KMS-11 (cell line): ENCODE results near the gene STAC.
A peak's percentile ranks its signal among the peaks of the same experiment; 100 is the strongest.

ENCODE experiments used
- H2AFZ ChIP-seq: fragments of 200-600 bp; sonication (generic); 2 replicates; pipeline ENCODE4 v1.6.1; 2016; ENCODE audit warnings: antibody characterized with exemption, mixed run types, low read depth
- H3K27ac ChIP-seq: fragments of 200-600 bp; sonication (generic); 2 replicates; pipeline ENCODE4 v1.6.1; 2016; ENCODE audit warnings: mild to moderate bottlenecking, mixed run types
- H3K27me3 ChIP-seq: fragments of 200-600 bp; sonication (generic); 2 replicates; pipeline ENCODE4 v1.6.1; 2017; ENCODE audit warnings: mild to moderate bottlenecking, low read depth, mixed run types, moderate library complexity; ENCODE audit not compliant: insufficient read depth
- H3K36me3 ChIP-seq: fragments of 200-600 bp; sonication (generic); 2 replicates; pipeline ENCODE4 v1.6.1; 2017; ENCODE audit warnings: mild to moderate bottlenecking, mixed run types; ENCODE audit not compliant: insufficient read depth
- H3K4me1 ChIP-seq: fragments of 200-600 bp; sonication (generic); 2 replicates; pipeline ENCODE4 v1.6.1; 2016; ENCODE audit warnings: mild to moderate bottlenecking, low read depth, mixed run types; ENCODE audit not compliant: poor library complexity, severe bottlenecking
- H3K4me2 ChIP-seq: fragments of 200-600 bp; sonication (generic); 2 replicates; pipeline ENCODE4 v1.7.0; 2016; ENCODE audit warnings: mild to moderate bottlenecking, mixed run types
- H3K4me3 ChIP-seq: fragments of 200-600 bp; sonication (generic); IDR thresholded peaks from 2 replicates; pipeline ENCODE4 v1.6.1; 2017; ENCODE audit warnings: low read depth, low read length, mixed read lengths; ENCODE audit not compliant: insufficient read depth
- H3K79me2 ChIP-seq: fragments of 200-600 bp; sonication (generic); 2 replicates; pipeline ENCODE4 v1.6.1; 2016; ENCODE audit warnings: low read depth, mixed run types; ENCODE audit not compliant: insufficient read depth
- H3K9ac ChIP-seq: fragments of 200-600 bp; sonication (generic); 2 replicates; pipeline ENCODE4 v1.6.1; 2016; ENCODE audit warnings: mild to moderate bottlenecking, mixed run types
- H4K20me1 ChIP-seq: fragments of 200-600 bp; sonication (generic); 2 replicates; pipeline ENCODE4 v1.6.1; 2016; ENCODE audit warnings: mild to moderate bottlenecking, mixed run types; ENCODE audit not compliant: insufficient read depth
- TF ChIP-seq, protein P1 (sequence below): fragments of 200-600 bp; sonication (generic); conservative IDR thresholded peaks from 2 replicates; pipeline ENCODE4 v1.6.1; 2017; ENCODE audit warnings: low read depth, mild to moderate bottlenecking, antibody characterized with exemption, low read length, moderate library complexity, mixed read lengths

Gene STAC

DNA sequence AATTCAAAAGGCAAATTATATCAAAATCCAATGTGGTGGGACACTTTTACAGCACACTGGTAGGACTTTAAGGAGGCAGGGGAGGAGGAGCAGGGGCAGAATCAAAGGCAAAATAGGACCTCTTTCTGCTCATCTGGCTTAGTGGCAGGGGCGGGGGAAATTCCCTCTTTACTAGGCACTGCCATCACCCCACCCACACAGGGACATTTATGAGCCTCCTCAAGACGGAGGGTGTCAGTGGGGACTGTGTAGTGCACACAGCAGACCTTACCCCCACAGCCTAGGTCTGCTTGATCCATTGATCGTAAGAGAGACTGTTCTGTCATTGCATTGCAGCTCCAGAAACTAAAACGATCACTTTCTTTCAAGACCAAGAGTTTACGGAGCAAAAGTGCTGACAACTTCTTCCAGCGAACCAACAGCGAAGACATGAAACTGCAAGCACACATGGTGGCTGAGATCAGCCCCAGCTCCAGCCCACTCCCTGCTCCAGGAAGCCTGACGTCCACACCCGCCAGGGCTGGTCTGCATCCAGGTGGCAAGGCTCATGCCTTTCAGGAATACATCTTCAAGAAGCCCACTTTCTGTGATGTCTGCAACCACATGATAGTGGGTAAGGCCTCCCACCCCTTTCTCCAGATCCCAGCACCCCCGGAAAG, 62.9 kb downstream of the STAC start:
- H3K4me1 ChIP-seq: peaks cover 8% of the 10 kb centered on the region
- H3K4me3 ChIP-seq: no peak overlapping the region
- H3K4me2 ChIP-seq: 0 out of 2 replicates have a peak overlapping the region, but pooled peaks have one; percentile 17
- H2AFZ ChIP-seq: peak overlapping the region; percentile 47; the same call in 1 of the 2 replicates
- H3K9ac ChIP-seq: no peak overlapping the region
- H3K36me3 ChIP-seq: no peaks in the 10 kb centered on the region
- H3K27ac ChIP-seq: no peak overlapping the region
- H3K79me2 ChIP-seq: no peaks in the 10 kb centered on the region
- no peaks in the 10 kb centered on the region for H4K20me1 ChIP-seq
- no peaks in the 10 kb centered on the region for H3K27me3 ChIP-seq
- TF ChIP-seq, protein P1, sequence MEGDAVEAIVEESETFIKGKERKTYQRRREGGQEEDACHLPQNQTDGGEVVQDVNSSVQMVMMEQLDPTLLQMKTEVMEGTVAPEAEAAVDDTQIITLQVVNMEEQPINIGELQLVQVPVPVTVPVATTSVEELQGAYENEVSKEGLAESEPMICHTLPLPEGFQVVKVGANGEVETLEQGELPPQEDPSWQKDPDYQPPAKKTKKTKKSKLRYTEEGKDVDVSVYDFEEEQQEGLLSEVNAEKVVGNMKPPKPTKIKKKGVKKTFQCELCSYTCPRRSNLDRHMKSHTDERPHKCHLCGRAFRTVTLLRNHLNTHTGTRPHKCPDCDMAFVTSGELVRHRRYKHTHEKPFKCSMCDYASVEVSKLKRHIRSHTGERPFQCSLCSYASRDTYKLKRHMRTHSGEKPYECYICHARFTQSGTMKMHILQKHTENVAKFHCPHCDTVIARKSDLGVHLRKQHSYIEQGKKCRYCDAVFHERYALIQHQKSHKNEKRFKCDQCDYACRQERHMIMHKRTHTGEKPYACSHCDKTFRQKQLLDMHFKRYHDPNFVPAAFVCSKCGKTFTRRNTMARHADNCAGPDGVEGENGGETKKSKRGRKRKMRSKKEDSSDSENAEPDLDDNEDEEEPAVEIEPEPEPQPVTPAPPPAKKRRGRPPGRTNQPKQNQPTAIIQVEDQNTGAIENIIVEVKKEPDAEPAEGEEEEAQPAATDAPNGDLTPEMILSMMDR: no peak

- H2AFZ ChIP-seq: no peak overlapping the region
- no peak overlapping the region for H3K4me3 ChIP-seq
- H3K27ac ChIP-seq: no peak overlapping the region
- no peak overlapping the region for H3K4me2 ChIP-seq
- H3K36me3 ChIP-seq: no peaks in the 10 kb centered on the region
- H3K9ac ChIP-seq: no peak overlapping the region
- TF ChIP-seq, protein P1: no peak
- no peaks in the 10 kb centered on the region for H4K20me1 ChIP-seq
- no peaks in the 10 kb centered on the region for H3K27me3 ChIP-seq
- peaks cover 8% of the 10 kb centered on the region for H3K4me1 ChIP-seq
- no peaks in the 10 kb centered on the region for H3K79me2 ChIP-seq
Measured at GRCh38 chr3:36444909-36445308, 64.6 kb downstream of the STAC start.

DNA sequence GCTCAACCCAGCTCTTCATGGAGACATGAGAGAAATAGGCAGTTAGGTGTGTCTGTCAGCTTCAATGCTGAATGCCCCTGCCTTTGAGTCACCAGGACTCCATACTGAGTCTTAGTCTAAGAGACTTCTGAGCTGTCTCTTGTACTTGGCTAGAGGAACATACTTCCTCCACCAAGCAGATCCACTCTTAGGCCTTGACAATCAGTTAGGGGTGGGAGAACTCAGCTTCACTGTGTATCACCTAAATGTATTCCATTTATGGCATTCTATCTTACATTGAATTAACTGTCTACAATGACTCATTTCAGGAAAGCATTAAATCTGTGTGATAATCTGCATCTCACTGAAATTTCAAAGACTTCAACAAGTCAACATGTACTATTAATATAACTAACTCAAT, 66.0 kb downstream of the STAC start:
- no peak overlapping the region for H3K4me3 ChIP-seq
- H3K4me2 ChIP-seq: no peak overlapping the region
- H3K36me3 ChIP-seq: no peaks in the 10 kb centered on the region
- TF ChIP-seq, protein P1: no peak
- H3K9ac ChIP-seq: no peak overlapping the region
- H3K4me1 ChIP-seq: peaks cover 8% of the 10 kb centered on the region
- no peak overlapping the region for H2AFZ ChIP-seq
- H3K27me3 ChIP-seq: no peaks in the 10 kb centered on the region
- H3K79me2 ChIP-seq: no peaks in the 10 kb centered on the region
- H3K27ac ChIP-seq: no peak overlapping the region
- H4K20me1 ChIP-seq: no peaks in the 10 kb centered on the region

DNA sequence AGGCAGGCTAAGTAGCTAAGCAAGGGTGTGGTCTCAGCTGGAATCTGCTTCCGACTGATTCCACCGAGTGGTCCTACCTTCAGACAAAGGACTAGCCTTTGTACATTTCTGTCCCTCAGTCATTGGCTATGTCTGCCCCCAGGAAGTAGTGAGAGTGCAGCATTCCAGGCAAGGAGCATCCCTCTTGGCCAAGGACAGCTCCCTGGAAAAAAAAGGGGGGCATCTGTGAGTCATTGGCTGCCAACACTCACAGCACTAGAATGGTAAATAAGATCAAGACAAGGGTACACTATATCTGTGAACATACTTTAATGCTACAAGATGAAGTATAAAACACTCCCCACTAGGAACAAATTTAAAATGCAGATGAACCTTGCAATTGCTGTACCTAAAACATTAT, 66.8 kb downstream of the STAC start:
- H3K4me2 ChIP-seq: no peak overlapping the region
- peaks cover 2% of the 10 kb centered on the region for H3K4me1 ChIP-seq
- TF ChIP-seq, protein P1: no peak
- H4K20me1 ChIP-seq: no peaks in the 10 kb centered on the region
- H3K4me3 ChIP-seq: no peak overlapping the region
- no peak overlapping the region for H3K27ac ChIP-seq
- H2AFZ ChIP-seq: no peak overlapping the region
- H3K79me2 ChIP-seq: no peaks in the 10 kb centered on the region
- H3K36me3 ChIP-seq: no peaks in the 10 kb centered on the region
- no peak overlapping the region for H3K9ac ChIP-seq
- no peaks in the 10 kb centered on the region for H3K27me3 ChIP-seq
